ENCODE measurements around the gene CASK. TPM values are rescaled to one million over a fixed set of nuclear protein-coding genes. Genes with fewer than 3 reads are reported as not detected.
A peak's percentile ranks its signal among the peaks of the same experiment; 100 is the strongest.

CASK gene
- total RNA-seq, 2 experiments from 2014 or later, result 18.2 to 20.2 TPM

DNA sequence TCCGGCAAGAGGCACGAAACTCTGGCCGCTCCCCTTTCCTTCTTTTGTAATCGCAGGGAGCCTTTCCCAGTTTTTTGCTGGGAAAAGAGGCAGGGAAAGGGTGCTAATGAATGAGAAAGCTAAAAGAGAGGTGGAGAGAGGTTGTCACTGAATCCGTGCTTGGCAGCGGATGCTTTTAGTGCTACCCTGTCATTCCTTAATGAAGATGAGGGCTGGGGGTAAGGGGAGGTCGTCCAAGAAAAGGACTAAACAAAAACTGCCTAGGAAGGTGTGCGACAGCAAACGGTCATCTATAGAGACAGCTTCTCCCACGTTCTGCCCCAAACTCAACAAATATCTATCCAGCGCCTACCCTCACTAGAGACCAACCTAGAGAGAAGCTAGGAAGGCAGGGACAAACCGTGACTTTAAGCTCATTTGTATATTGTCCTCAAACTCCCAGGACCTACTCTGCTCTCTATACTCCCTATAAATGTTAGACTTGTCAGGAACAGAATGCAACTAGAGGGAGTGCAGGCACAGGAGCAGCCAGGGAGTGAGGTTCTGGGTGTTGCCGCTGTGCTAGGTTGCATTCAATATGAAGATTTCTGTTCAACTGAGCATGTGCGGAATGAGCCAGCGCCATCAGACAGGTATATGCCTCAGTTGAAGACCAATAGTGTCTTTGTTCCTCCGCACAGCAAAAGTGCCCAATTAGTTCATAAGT is 777 bp upstream of the CASK start:
- Mint-ChIP-seq H3K36me3 (ENCODE audit: low read depth) (no peaks in the 10 kb centered on the region), H3K4me1 (ENCODE audit: low read depth) (peaks cover 18% of the 10 kb centered on the region), H3K9me3 (no peaks in the 10 kb centered on the region), H3K27me3 (no peaks in the 10 kb centered on the region), H3K27ac (peak overlapping the region; percentile 70), H3K4me3 (peak overlapping the region; percentile 79)
- ATAC-seq, result peak; percentile 19
- intact Hi-C loops (cut with micrococcal nuclease), result loop anchor here (10.0 kb wide), 1 partner anchor 129 kb away; no protein-coding TSS in a partner anchor
- ChIA-PET POLR2A (interaction anchor here (0.8 kb wide), 1 partner anchor 49 kb away, joined by 3 read pairs; no protein-coding TSS in a partner anchor), CTCF (no interaction called here)
- DNase-seq, result peak; percentile 43
- TF ChIP-seq, protein P1, sequence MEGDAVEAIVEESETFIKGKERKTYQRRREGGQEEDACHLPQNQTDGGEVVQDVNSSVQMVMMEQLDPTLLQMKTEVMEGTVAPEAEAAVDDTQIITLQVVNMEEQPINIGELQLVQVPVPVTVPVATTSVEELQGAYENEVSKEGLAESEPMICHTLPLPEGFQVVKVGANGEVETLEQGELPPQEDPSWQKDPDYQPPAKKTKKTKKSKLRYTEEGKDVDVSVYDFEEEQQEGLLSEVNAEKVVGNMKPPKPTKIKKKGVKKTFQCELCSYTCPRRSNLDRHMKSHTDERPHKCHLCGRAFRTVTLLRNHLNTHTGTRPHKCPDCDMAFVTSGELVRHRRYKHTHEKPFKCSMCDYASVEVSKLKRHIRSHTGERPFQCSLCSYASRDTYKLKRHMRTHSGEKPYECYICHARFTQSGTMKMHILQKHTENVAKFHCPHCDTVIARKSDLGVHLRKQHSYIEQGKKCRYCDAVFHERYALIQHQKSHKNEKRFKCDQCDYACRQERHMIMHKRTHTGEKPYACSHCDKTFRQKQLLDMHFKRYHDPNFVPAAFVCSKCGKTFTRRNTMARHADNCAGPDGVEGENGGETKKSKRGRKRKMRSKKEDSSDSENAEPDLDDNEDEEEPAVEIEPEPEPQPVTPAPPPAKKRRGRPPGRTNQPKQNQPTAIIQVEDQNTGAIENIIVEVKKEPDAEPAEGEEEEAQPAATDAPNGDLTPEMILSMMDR (IDR thresholded peaks at IDR 0.05), result no peak

DNA sequence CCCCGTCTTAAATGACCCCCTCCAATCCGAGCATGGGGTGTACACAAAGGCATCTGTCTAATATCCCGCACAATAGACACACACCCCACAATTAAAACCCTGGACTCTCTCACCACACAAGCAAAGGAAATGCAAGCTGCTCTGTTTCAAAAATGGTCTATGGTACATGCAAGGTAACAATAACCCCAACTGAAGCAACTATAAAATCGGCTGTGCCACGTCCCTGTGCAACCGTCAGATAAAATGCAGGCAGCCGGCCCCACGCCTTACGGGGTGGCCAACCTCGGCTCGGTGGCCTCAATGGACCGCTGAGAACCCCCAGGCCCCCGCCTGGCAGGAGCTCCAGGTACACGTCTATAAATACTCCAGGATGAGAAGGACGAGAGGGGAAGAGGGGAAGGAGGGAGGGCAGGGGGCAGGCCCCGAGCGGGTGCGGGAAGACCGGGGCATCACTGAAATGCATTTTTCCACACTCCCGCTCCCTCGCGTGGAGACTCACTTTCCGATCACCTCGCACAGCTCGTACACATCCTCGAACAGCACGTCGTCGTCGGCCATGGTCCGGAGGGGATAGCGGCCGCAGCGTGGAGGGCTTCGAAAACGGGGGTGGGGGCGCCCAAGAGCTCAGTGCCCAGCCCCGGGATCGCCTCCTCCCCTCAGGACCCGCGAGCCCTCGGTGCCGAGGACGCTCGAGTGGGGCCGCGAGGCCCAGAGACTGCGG is 763 bp downstream of the CASK start:
- ATAC-seq (peak; percentile 7), DNase-seq (peak; percentile 21)
- Mint-ChIP-seq H3K27me3 (no peaks in the 10 kb centered on the region), H3K36me3 (ENCODE audit: low read depth) (no peaks in the 10 kb centered on the region), H3K27ac (peak overlapping the region; percentile 93), H3K9me3 (no peaks in the 10 kb centered on the region), H3K4me3 (peak overlapping the region; percentile 96), H3K4me1 (ENCODE audit: low read depth) (peaks cover 29% of the 10 kb centered on the region)
- ChIA-PET POLR2A (interaction anchor here (0.6 to 1.0 kb wide), 3 partner anchors 71 to 258 kb away, joined by 3 to 4 read pairs (median 3); no protein-coding TSS in a partner anchor), CTCF (no interaction called here)
- TF ChIP-seq, protein P1 (IDR thresholded peaks at IDR 0.05), result no peak
- intact Hi-C loops (cut with micrococcal nuclease), result loop anchor here (10.0 kb wide), 1 partner anchor 128 kb away; no protein-coding TSS in a partner anchor

DNA sequence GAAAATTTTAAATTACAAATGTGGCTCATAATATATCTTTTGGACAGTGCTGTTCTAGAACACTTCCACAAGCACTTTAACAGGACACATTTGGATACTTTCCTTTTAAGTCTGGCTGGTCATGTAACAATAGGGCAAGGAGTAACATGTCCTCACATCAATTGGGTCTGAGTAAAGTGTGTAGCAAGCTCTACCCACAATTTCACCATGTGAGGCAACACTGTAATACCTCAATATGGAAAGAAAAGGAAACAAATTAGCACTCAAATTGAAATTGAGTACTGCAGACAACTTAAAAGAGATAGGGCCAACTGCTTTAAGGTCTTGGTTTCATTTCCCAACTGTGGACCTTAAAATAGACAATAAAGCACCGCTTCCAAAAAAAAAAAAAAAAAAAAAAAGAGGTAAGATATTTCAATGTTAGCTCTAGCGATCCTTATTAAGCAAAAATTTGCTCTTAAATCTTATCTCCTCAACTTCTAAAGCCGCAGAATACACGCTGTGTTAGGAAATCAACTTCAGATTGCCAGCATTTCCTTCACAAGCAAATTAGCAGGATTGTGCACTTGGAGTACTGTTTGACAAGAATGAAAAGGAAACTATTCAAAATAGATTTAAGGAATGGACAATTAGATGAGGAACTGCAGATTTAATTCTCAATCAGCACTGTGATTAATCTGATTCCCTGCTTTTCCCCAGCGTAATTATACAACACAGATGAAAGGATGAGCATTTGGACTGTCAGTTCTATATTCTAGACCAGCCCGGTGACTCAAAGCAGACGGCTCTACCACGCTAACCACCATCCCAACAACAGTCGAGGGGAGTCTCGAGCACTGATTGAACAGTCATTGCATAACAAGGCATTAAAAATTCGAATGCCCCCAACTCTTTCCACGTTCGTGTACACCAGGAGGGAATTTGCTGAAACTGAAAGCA is 1.6 kb downstream of the CASK start:
- DNase-seq (peak; percentile 70), ATAC-seq (peak; percentile 23)
- ChIA-PET POLR2A (no interaction called here), CTCF (no interaction called here)
- no peaks in the 10 kb centered on the region for H3K36me3 Mint-ChIP-seq (ENCODE audit: low read depth)
- H3K4me3 Mint-ChIP-seq, result peak overlapping the region; percentile 96
- H3K27ac Mint-ChIP-seq, result peak overlapping the region; percentile 93
- H3K9me3 Mint-ChIP-seq, result no peaks in the 10 kb centered on the region
- intact Hi-C loops (cut with micrococcal nuclease), result loop anchor here (10.0 kb wide), 1 partner anchor 127 kb away; no protein-coding TSS in a partner anchor
- peaks cover 37% of the 10 kb centered on the region for H3K4me1 Mint-ChIP-seq (ENCODE audit: low read depth)
- TF ChIP-seq, protein P1 (IDR thresholded peaks at IDR 0.05), result no peak
- H3K27me3 Mint-ChIP-seq, result no peaks in the 10 kb centered on the region

DNA sequence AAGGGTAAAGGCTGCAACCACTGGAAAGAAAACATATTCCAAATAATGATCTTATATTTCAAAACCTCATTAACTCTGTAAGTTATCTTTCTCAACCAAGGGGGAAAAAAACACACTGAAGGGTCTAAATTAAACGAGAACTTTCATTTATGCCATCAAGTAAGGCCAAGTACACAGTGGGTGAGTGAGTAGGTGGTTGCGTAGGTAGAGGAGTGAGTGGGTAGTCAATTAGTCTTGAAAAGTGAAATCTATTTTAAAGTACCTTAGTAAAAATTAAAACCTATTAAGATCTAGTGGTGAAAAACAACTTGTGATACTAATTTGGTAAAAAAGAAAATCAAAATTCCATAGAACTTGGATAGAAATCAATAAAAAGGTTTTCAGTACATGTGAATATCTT is 3.5 kb downstream of the CASK start:
- CTCF ChIA-PET, result no interaction called here
- no peaks in the 10 kb centered on the region for H3K9me3 Mint-ChIP-seq
- H3K27me3 Mint-ChIP-seq, result no peaks in the 10 kb centered on the region
- TF ChIP-seq, protein P1 (IDR thresholded peaks at IDR 0.05), result no peak
- intact Hi-C loops (cut with micrococcal nuclease), result loop anchor here (10.0 kb wide), 1 partner anchor 125 kb away; no protein-coding TSS in a partner anchor
- peaks cover 47% of the 10 kb centered on the region for H3K4me1 Mint-ChIP-seq (ENCODE audit: low read depth)
- POLR2A ChIA-PET, result no interaction called here
- H3K4me3 Mint-ChIP-seq, result peak overlapping the region; percentile 24
- H3K36me3 Mint-ChIP-seq (ENCODE audit: low read depth), result peaks cover 3% of the 10 kb centered on the region
- DNase-seq, result no peak
- peak overlapping the region; percentile 66 for H3K27ac Mint-ChIP-seq
- no peak for ATAC-seq

Measured in activated CD8-positive, alpha-beta T cell treated with anti-CD3 and anti-CD28 coated beads for 36 hours (primary cell).